Osteoblast (primary cell): ENCODE results near the gene RARRES1. TPM values are rescaled to one million over a fixed set of nuclear protein-coding genes. Genes with fewer than 3 reads are reported as not detected.
A peak's percentile ranks its signal among the peaks of the same experiment; 100 is the strongest.

Experiments
- DNase-seq: peaks from one replicate; pipeline ENCODE4 v3.0.0; 2011; ENCODE audit warnings: low spot score, mixed read lengths; ENCODE audit not compliant: insufficient read length; ENCODE audit errors: missing footprints
- H2AFZ ChIP-seq: 2 replicates; pipeline ENCODE4 v1.6.0; 2011; ENCODE audit warnings: mild to moderate bottlenecking, low read length
- H3K27ac ChIP-seq: 2 replicates; pipeline ENCODE4 v1.5.1; 2011; ENCODE audit warnings: mild to moderate bottlenecking, low read depth, low read length, moderate library complexity
- H3K27me3 ChIP-seq: 2 replicates; pipeline ENCODE4 v1.6.0; 2012; ENCODE audit warnings: mild to moderate bottlenecking, control low read depth, inconsistent platforms, low read length, moderate library complexity; ENCODE audit not compliant: insufficient read depth
- H3K36me3 ChIP-seq: 2 replicates; pipeline ENCODE4 v1.5.1; 2011; ENCODE audit warnings: mild to moderate bottlenecking, low read length, control low read depth, moderate library complexity; ENCODE audit not compliant: insufficient read depth
- H3K4me1 ChIP-seq: 2 replicates; pipeline ENCODE4 v1.5.1; 2011; ENCODE audit warnings: mild to moderate bottlenecking, low read length, control low read depth, moderate library complexity; ENCODE audit not compliant: insufficient read depth
- H3K4me2 ChIP-seq: 2 replicates; pipeline ENCODE4 v1.6.0; 2011; ENCODE audit warnings: mild to moderate bottlenecking, low read length; ENCODE audit not compliant: insufficient read depth
- H3K4me3 ChIP-seq: fragments of 200-600 bp; sonication (generic); 3 replicates; pipeline ENCODE4 v1.5.1; 2012; ENCODE audit warnings: mild to moderate bottlenecking, low read length, inconsistent platforms; ENCODE audit not compliant: insufficient read depth
- H3K79me2 ChIP-seq: 2 replicates; pipeline ENCODE4 v1.6.0; 2012; ENCODE audit warnings: mild to moderate bottlenecking, low read length, control low read depth, inconsistent platforms; ENCODE audit not compliant: insufficient read depth
- H3K9me3 ChIP-seq: 2 replicates; pipeline ENCODE4 v1.5.1; 2011; ENCODE audit warnings: low read depth, low read length, control low read depth
- H4K20me1 ChIP-seq: 2 replicates; pipeline ENCODE4 v1.6.0; 2012; ENCODE audit warnings: mild to moderate bottlenecking, low read length, control low read depth; ENCODE audit not compliant: insufficient read depth
- total RNA-seq: library from RNA; depleted of rRNA; stranded (reverse); fragments of >200 nt; gene quantifications from 2 replicates; pipeline ENCODE4 v1.2.3, GENCODE V29; 2012
- TF ChIP-seq, protein P1 (sequence below): IDR thresholded peaks from 2 replicates; pipeline ENCODE4 v1.5.1; 2011; ENCODE audit warnings: mild to moderate bottlenecking, low read depth, low read length, moderate library complexity; ENCODE audit errors: extremely low read depth

RARRES1 gene
- total RNA-seq, 1 donor, result 19.5 TPM

DNA sequence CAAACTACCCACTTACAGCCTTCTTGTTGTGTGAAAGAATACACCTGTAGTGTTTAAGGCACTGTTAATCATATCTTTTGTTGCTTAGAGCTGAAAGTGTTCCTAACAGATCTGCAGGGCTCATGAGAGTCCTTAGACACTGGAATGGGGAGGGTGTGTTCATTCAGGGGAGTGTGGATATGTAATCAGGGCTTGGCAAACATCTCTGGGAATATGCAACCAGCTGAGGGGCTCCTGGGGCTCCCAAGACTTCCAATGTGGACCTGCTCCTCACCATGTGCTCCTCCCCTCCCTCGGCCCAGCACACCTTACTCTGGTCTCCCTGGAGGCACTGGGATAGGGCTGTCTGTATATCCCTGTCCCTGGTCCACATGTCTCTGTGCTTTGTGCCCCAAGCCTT, 39.3 kb upstream of the RARRES1 start:
- Histone ChIP-seq H3K9me3 (no peaks in the 10 kb centered on the region), H3K79me2 (no peaks in the 10 kb centered on the region), H3K4me3 (no peak overlapping the region), H3K27me3 (no peaks in the 10 kb centered on the region), H3K36me3 (no peaks in the 10 kb centered on the region), H2AFZ (no peak overlapping the region), H4K20me1 (no peaks in the 10 kb centered on the region), H3K4me1 (peaks cover 32% of the 10 kb centered on the region), H3K4me2 (no peak overlapping the region), H3K27ac (no peak overlapping the region)
- no peak for DNase-seq
- TF ChIP-seq, protein P1, sequence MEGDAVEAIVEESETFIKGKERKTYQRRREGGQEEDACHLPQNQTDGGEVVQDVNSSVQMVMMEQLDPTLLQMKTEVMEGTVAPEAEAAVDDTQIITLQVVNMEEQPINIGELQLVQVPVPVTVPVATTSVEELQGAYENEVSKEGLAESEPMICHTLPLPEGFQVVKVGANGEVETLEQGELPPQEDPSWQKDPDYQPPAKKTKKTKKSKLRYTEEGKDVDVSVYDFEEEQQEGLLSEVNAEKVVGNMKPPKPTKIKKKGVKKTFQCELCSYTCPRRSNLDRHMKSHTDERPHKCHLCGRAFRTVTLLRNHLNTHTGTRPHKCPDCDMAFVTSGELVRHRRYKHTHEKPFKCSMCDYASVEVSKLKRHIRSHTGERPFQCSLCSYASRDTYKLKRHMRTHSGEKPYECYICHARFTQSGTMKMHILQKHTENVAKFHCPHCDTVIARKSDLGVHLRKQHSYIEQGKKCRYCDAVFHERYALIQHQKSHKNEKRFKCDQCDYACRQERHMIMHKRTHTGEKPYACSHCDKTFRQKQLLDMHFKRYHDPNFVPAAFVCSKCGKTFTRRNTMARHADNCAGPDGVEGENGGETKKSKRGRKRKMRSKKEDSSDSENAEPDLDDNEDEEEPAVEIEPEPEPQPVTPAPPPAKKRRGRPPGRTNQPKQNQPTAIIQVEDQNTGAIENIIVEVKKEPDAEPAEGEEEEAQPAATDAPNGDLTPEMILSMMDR, result no peak

DNA sequence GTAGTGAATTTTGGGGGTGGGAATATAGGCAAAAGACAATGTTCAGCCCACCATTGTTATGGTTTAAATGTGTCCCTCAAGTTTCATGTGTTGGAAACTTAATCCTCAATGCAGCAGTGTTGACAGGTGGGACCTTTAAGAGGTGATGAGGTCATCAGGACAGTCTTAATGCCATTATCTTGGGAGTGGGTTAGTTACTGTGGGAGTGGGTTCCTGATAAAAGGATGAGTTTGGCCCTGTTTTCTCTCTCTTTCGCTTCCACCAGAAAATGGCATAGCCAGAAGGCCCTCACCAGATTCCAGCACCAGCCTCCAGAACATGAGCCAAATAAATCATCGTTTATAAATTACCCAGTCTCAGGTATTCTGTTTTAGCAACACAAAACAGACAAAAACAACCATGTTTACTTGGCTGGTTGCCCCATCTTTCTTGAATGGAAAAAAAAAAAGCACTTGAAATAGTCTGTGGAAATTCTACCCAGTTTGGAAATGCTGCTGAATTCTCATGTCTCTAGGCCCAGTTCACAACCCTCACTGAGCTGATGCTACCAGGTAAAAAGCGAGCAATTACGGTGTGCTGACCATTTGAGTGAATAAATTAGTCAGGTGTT, 38.6 kb upstream of the RARRES1 start:
- peaks cover 34% of the 10 kb centered on the region for H3K4me1 ChIP-seq
- no peak overlapping the region for H3K27ac ChIP-seq
- no peak for DNase-seq
- no peak overlapping the region for H2AFZ ChIP-seq
- H3K36me3 ChIP-seq, result no peaks in the 10 kb centered on the region
- H3K79me2 ChIP-seq, result no peaks in the 10 kb centered on the region
- no peaks in the 10 kb centered on the region for H3K9me3 ChIP-seq
- H3K4me2 ChIP-seq, result no peak overlapping the region
- TF ChIP-seq, protein P1, result no peak
- H3K27me3 ChIP-seq, result no peaks in the 10 kb centered on the region
- H4K20me1 ChIP-seq, result no peaks in the 10 kb centered on the region
- H3K4me3 ChIP-seq, result no peak overlapping the region

DNA sequence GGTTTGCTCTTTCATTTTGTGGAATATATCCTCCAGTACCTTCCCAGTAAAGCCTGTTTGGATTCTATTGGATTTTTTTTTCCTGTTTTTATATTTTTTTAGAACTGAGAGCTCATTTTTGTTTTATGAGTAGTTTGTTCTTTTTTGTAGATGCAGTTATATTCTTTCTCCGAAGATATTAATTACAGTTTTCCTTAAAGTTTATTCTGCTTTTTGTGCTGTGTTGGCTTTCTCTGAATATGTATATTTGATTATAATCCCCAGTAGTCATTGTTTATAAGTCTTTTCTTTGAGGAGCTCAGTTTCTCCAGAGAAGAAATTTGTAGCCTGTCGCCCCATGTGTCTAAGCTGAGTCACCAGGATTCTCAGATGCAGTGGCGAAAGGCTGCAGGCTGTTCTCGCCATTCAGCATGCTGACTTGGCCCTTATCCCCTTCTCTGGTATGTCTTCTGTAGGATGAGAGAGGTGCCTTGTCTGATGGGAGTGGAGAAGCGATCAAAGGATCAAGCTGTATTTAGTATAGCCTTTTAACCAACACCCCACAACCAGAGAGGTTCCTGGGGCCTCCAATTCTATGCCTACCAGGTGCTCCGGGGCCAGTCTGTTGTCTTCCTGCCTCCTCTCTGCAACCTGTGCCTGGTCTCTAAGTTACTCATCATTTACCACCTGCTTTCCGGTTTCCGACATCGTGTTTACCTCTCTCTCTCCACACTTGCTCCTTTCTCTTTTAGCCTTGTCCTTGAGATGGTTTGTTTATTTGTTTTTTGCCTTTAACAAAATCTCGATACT, 37.9 kb upstream of the RARRES1 start:
- H3K27ac ChIP-seq, result peak overlapping the region; percentile 88
- peak; percentile 57 for DNase-seq

DNA sequence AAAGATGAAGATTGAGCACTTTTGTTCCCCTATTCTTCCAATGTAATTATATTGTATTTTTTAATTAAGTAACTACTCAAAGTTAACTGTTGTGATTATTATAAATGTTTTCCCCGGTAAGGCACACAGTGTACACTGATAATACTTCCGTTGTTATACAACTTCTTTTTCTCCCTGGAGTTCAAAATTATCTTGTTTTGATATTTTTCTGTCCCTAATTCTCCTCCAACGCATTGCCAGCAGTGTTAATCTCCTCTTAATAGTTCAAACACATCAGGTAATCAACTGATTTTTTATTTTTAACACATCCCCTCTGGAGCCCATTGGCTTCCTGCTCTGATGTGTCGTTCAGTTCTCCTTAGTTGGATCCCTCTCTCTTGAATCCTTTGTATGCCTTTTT, 37.3 kb upstream of the RARRES1 start:
- TF ChIP-seq, protein P1, result no peak
- no peaks in the 10 kb centered on the region for H3K27me3 ChIP-seq
- no peaks in the 10 kb centered on the region for H3K79me2 ChIP-seq
- no peak for DNase-seq
- peak overlapping the region; percentile 78 for H3K4me2 ChIP-seq
- peak overlapping the region; percentile 88 for H3K27ac ChIP-seq
- H3K36me3 ChIP-seq, result no peaks in the 10 kb centered on the region
- H4K20me1 ChIP-seq, result no peaks in the 10 kb centered on the region
- H2AFZ ChIP-seq, result no peak overlapping the region
- peaks cover 40% of the 10 kb centered on the region for H3K4me1 ChIP-seq
- no peak overlapping the region for H3K4me3 ChIP-seq
- H3K9me3 ChIP-seq, result no peaks in the 10 kb centered on the region

More for the DNA sequence above, 37.9 kb upstream of the RARRES1 start:
- Histone ChIP-seq H3K4me3 (no peak overlapping the region), H4K20me1 (no peaks in the 10 kb centered on the region), H2AFZ (no peak overlapping the region), H3K36me3 (no peaks in the 10 kb centered on the region), H3K79me2 (no peaks in the 10 kb centered on the region), H3K9me3 (no peaks in the 10 kb centered on the region), H3K27me3 (no peaks in the 10 kb centered on the region), H3K4me1 (peaks cover 40% of the 10 kb centered on the region), H3K4me2 (peak overlapping the region; percentile 78)
- TF ChIP-seq, protein P1, result no peak
